Activated B cell treated with CpG ODN at 0.5 μM for 24 hours (primary cell): ENCODE data around the gene PI3. TPM values are rescaled to one million over a fixed set of nuclear protein-coding genes. Genes with fewer than 3 reads are reported as not detected.
"Not testable (repeated sequence)": the region's sequence is repeated elsewhere in the genome, so short reads cannot be mapped to it uniquely, and the experiment has no call there.

ENCODE experiments used
- ATAC-seq: fragments of 200-7000 bp; cut with Tn5 transposase; one replicate; pipeline ENCODE4 v1.10.0; 2021; ENCODE audit warnings: low read depth, mild to moderate bottlenecking, moderate library complexity
- CTCF ChIA-PET: fragments of 350-600 bp; sonication (Branson Sonifier 250); formaldehyde crosslinking; loops from one replicate; lab custom pipeline; 2021; ENCODE audit warnings: antibody characterized with exemption; lab: Charles Lee
- POLR2A ChIA-PET: fragments of 350-600 bp; sonication (Branson Sonifier 250); formaldehyde crosslinking; loops from one replicate; lab custom pipeline; 2021; ENCODE audit warnings: antibody characterized with exemption; lab: Charles Lee
- DNase-seq: peaks from one replicate; pipeline ENCODE4 v3.0.0; 2022
- H3K27ac Mint-ChIP-seq: one replicate; pipeline ENCODE4 v1.8.0; 2020; ENCODE audit warnings: mixed read lengths
- H3K27me3 Mint-ChIP-seq: one replicate; pipeline ENCODE4 v1.8.0; 2021; ENCODE audit warnings: mixed read lengths
- H3K36me3 Mint-ChIP-seq: one replicate; pipeline ENCODE4 v1.8.0; 2021; ENCODE audit warnings: low read depth, mixed read lengths
- H3K4me1 Mint-ChIP-seq: one replicate; pipeline ENCODE4 v1.8.0; 2021; ENCODE audit warnings: mixed read lengths
- H3K4me3 Mint-ChIP-seq: one replicate; pipeline ENCODE4 v1.8.0; 2020; ENCODE audit warnings: mild to moderate bottlenecking, mixed read lengths
- H3K9me3 Mint-ChIP-seq: one replicate; pipeline ENCODE4 v1.8.0; 2020; ENCODE audit warnings: mixed read lengths
- CTCF ChIP-seq: fragments of 200-600 bp; IDR thresholded peaks from one replicate; pipeline ENCODE4 v1.8.0; 2022; ENCODE audit warnings: antibody characterized with exemption, mild to moderate bottlenecking
- intact Hi-C: fragments of 100-400 bp; cut with micrococcal nuclease; formaldehyde crosslinking; loops from one replicate; pipeline ENCODE4 v1.15.1; 2024
- total RNA-seq: library from RNA; stranded (reverse); gene quantifications from 2 replicates; pipeline ENCODE4 v1.2.3, GENCODE V29; 2022

The PI3 gene
- total RNA-seq = not detected in 2 replicates

GRCh38 chr20:45174434-45175364, at the start of gene PI3:
PI3 (plus strand) TSS chr20:45174902; CDS start chr20:45174923, 21 bp downstream.
- no peak within 1 kb of the TSS for H3K27ac Mint-ChIP-seq
- H3K4me1 Mint-ChIP-seq = no peaks in the 10 kb centered on the region
- DNase-seq = no peak
- ChIA-PET CTCF (no interaction called here), POLR2A (no interaction called here)
- H3K36me3 Mint-ChIP-seq = no peaks in the 10 kb centered on the region
- TF ChIP-seq CTCF = no peak
- H3K27me3 Mint-ChIP-seq = peaks cover 27% of the 10 kb centered on the region
- no peak within 1 kb of the TSS for H3K4me3 Mint-ChIP-seq
- intact Hi-C loops = no loop called here
- peaks cover 4% of the 10 kb centered on the region for H3K9me3 Mint-ChIP-seq
- ATAC-seq = no peak

- CTCF ChIA-PET = no interaction called here
- no peak for TF ChIP-seq CTCF
- Mint-ChIP-seq H3K27me3 (peaks cover 36% of the 10 kb centered on the region), H3K27ac (no peak overlapping the region), H3K36me3 (no peaks in the 10 kb centered on the region), H3K4me1 (no peaks in the 10 kb centered on the region), H3K9me3 (no peaks in the 10 kb centered on the region), H3K4me3 (no peak overlapping the region)
- DNase-seq (no peak), ATAC-seq (no peak)
- POLR2A ChIA-PET = no interaction called here
- intact Hi-C loops = no loop called here
These were observed 46.6 kb upstream of the PI3 start for GRCh38 chr20:45128099-45128498.

- H3K4me1 Mint-ChIP-seq = no peaks in the 10 kb centered on the region
- no peaks in the 10 kb centered on the region for H3K36me3 Mint-ChIP-seq
- H3K27me3 Mint-ChIP-seq = peaks cover 19% of the 10 kb centered on the region
- H3K27ac Mint-ChIP-seq = no peak overlapping the region
- POLR2A ChIA-PET = no interaction called here
- CTCF ChIA-PET = no interaction called here
- no peak overlapping the region for H3K4me3 Mint-ChIP-seq
- TF ChIP-seq CTCF = no peak
- no peak for DNase-seq
- intact Hi-C loops = loop anchor here (5.0 kb wide), 1 partner anchor 155 kb away; no protein-coding TSS in a partner anchor
- no peak for ATAC-seq
- no peaks in the 10 kb centered on the region for H3K9me3 Mint-ChIP-seq
These were observed 37.8 kb upstream of the PI3 start for GRCh38 chr20:45136911-45137310.

- H3K4me3 Mint-ChIP-seq = no peak overlapping the region
- POLR2A ChIA-PET = no interaction called here
These were observed 36.0 kb upstream of the PI3 start for GRCh38 chr20:45138561-45139300.

GRCh38 chr20:45139733-45140375, 34.8 kb upstream of the PI3 start:
- ATAC-seq, POLR2A ChIA-PET, DNase-seq, H3K9me3 Mint-ChIP-seq, H3K27ac Mint-ChIP-seq, H3K4me1 Mint-ChIP-seq, H3K4me3 Mint-ChIP-seq, H3K36me3 Mint-ChIP-seq: not testable (repeated sequence)
- intact Hi-C loops = loop anchor here (5.0 kb wide), 1 partner anchor 152 kb away; no protein-coding TSS in a partner anchor
- CTCF ChIA-PET = interaction anchor here (1.3 to 1.4 kb wide), 2 partner anchors 151 to 631 kb away, joined by 4 read pairs; no protein-coding TSS in a partner anchor
- H3K27me3 Mint-ChIP-seq = peaks cover 22% of the 10 kb centered on the region

More at GRCh38 chr20:45138561-45139300, 36.0 kb upstream of the PI3 start:
- TF ChIP-seq CTCF = no peak
- CTCF ChIA-PET = interaction anchor here (1.3 to 1.4 kb wide), 2 partner anchors 152 to 632 kb away, joined by 4 read pairs; no protein-coding TSS in a partner anchor
- Mint-ChIP-seq H3K4me1 (no peaks in the 10 kb centered on the region), H3K36me3 (no peaks in the 10 kb centered on the region), H3K9me3 (no peaks in the 10 kb centered on the region), H3K27ac (no peak overlapping the region), H3K27me3 (peaks cover 14% of the 10 kb centered on the region)
- DNase-seq (peak; percentile 34), ATAC-seq (no peak)
- intact Hi-C loops = loop anchor here (5.0 kb wide), 1 partner anchor 154 kb away; no protein-coding TSS in a partner anchor
